Measurements from ENCODE around the gene MR1.

Gene MR1

GRCh38 chr1:181062836-181063428 is 29.1 kb downstream of the MR1 start:
- H3K9me3 Mint-ChIP-seq: peaks cover 10% of the 10 kb centered on the region
- H3K36me3 Mint-ChIP-seq (ENCODE audit: low read depth): peaks cover 28% of the 10 kb centered on the region
- peak overlapping the region; percentile 82 for H3K27ac Mint-ChIP-seq
- H3K4me1 Mint-ChIP-seq (ENCODE audit: low read depth): peaks cover 18% of the 10 kb centered on the region
- peak; percentile 31 for DNase-seq (ENCODE audit: low spot score)
- peak overlapping the region; percentile 67 for H3K4me3 Mint-ChIP-seq
- H3K27me3 Mint-ChIP-seq (ENCODE audit: low read depth): no peaks in the 10 kb centered on the region

DNA sequence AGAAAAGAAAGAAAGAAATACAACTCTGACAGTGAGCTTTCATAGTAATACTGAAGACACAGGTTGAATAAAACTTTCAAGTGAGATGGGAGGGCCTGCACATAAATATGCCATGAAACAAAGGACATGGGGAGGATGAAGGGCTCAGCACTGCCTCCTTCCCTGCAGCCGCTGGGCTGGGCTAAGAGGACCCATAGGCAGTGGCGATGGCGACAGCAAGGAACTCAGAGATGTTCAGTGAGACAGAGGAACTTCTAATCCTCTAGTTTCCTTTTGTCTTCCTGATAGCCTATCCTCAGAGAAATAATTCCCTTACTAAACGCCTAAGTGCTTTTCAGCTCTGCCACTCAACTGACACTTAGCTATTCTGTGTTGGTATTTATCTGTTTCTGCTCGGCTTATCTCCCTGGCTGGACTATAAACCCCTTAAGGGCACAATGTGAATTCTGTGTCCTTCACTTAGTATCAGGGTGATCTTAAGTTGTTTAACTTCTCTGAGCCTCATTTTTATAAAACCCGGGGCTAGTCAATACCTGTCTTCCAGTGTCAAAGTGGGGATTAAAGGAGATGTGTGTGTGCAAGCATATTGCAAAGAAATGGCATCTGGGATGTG is 30.3 kb downstream of the MR1 start:
- peaks cover 7% of the 10 kb centered on the region for H3K9me3 Mint-ChIP-seq
- peaks cover 3% of the 10 kb centered on the region for H3K27me3 Mint-ChIP-seq (ENCODE audit: low read depth)
- H3K4me1 Mint-ChIP-seq (ENCODE audit: low read depth): peaks cover 16% of the 10 kb centered on the region
- no peak overlapping the region for H3K4me3 Mint-ChIP-seq
- H3K36me3 Mint-ChIP-seq (ENCODE audit: low read depth): peaks cover 17% of the 10 kb centered on the region
- DNase-seq (ENCODE audit: low spot score): no peak
- H3K27ac Mint-ChIP-seq: no peak overlapping the region

- Mint-ChIP-seq H3K36me3 (ENCODE audit: low read depth) (peaks cover 11% of the 10 kb centered on the region), H3K9me3 (peaks cover under 1% of the 10 kb centered on the region), H3K27ac (no peak overlapping the region), H3K27me3 (ENCODE audit: low read depth) (peaks cover 3% of the 10 kb centered on the region), H3K4me1 (ENCODE audit: low read depth) (peaks cover 16% of the 10 kb centered on the region), H3K4me3 (no peak overlapping the region)
- DNase-seq (ENCODE audit: low spot score): no peak
Observed at GRCh38 chr1:181064702-181065101, 30.9 kb downstream of the MR1 start.

- H3K27ac Mint-ChIP-seq: no peak overlapping the region
- H3K9me3 Mint-ChIP-seq: no peaks in the 10 kb centered on the region
- H3K4me1 Mint-ChIP-seq (ENCODE audit: low read depth): peaks cover 5% of the 10 kb centered on the region
- no peak for DNase-seq (ENCODE audit: low spot score)
- no peaks in the 10 kb centered on the region for H3K36me3 Mint-ChIP-seq (ENCODE audit: low read depth)
- no peak overlapping the region for H3K4me3 Mint-ChIP-seq
- H3K27me3 Mint-ChIP-seq (ENCODE audit: low read depth): peaks cover 8% of the 10 kb centered on the region
Observed at GRCh38 chr1:181073638-181074037, 39.9 kb downstream of the MR1 start.

DNA sequence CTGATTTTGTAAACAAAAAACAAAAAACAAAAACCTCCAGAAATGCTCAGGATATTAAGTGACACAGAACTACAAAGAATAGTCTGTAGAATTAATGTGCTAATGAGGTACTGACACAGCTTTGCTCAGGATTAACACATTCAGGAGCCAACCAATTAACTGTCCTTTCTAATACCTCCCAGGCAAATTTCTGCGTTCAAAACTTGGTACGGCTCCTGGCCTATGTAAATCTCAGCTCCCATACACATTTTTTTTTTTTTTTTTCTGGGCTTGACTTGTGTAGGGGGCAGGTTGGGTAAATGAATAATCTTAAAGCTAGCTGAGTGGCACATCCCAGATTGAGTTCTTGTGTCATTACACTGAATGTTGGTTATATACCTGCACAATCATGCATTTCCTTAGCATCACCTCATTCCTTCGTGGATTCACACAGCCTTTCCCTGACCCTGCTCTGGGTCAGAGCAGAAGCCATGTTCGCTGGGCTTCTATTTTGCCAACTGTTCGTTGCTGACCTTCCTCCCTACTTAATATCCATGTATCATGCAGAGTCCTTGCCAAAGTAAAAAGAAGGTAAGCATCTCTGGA is 42.1 kb downstream of the MR1 start:
- H3K4me1 Mint-ChIP-seq (ENCODE audit: low read depth): peaks cover 18% of the 10 kb centered on the region
- H3K4me3 Mint-ChIP-seq: no peak overlapping the region
- no peak for DNase-seq (ENCODE audit: low spot score)
- H3K27ac Mint-ChIP-seq: no peak overlapping the region
- H3K36me3 Mint-ChIP-seq (ENCODE audit: low read depth): no peaks in the 10 kb centered on the region
- H3K9me3 Mint-ChIP-seq: no peaks in the 10 kb centered on the region
- H3K27me3 Mint-ChIP-seq (ENCODE audit: low read depth): peaks cover 4% of the 10 kb centered on the region

- no peaks in the 10 kb centered on the region for H3K36me3 Mint-ChIP-seq (ENCODE audit: low read depth)
- peaks cover 20% of the 10 kb centered on the region for H3K4me1 Mint-ChIP-seq (ENCODE audit: low read depth)
- H3K4me3 Mint-ChIP-seq: no peak overlapping the region
- DNase-seq (ENCODE audit: low spot score): no peak
- peaks cover 4% of the 10 kb centered on the region for H3K27me3 Mint-ChIP-seq (ENCODE audit: low read depth)
- H3K9me3 Mint-ChIP-seq: no peaks in the 10 kb centered on the region
- no peak overlapping the region for H3K27ac Mint-ChIP-seq
Observed at GRCh38 chr1:181076852-181077251, 43.1 kb downstream of the MR1 start.

DNA sequence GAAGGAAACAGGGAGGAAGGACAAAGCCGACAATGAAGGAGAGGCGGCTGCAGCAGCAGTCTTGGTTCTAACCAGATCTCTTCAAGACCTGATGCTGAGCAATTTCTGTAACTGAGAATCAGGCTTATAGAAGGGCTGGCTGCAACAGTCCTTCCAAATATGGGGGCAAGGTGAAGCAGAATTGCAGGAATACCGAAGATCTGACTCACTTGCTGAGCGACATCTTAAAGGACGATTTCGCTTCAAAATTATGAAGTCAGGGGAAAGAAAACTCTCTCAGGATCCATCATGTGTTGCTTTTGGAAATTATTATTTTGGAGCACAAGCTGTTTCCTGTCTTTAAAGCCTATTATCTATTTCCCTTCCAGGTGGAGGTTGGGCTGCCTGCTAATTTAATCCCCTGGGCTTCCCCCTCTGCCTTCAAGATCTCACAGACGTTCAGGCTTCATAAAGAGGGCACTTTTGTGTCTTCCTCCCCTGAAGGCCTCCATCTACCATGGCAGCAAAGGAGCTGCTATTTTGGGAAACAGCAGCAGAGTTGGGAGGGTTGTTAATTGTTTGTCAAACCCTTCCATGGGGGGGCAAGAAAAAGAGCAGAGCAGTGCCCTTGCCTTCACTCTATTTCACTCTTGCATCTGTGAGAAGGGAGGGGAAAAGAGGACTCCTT is 43.9 kb downstream of the MR1 start:
- Mint-ChIP-seq H3K4me3 (no peak overlapping the region), H3K9me3 (no peaks in the 10 kb centered on the region), H3K4me1 (ENCODE audit: low read depth) (peaks cover 20% of the 10 kb centered on the region), H3K36me3 (ENCODE audit: low read depth) (no peaks in the 10 kb centered on the region), H3K27me3 (ENCODE audit: low read depth) (peaks cover 4% of the 10 kb centered on the region), H3K27ac (no peak overlapping the region)
- no peak for DNase-seq (ENCODE audit: low spot score)

- Mint-ChIP-seq H3K4me3 (peak overlapping the region; percentile 8), H3K27me3 (ENCODE audit: low read depth) (peaks cover 4% of the 10 kb centered on the region), H3K4me1 (ENCODE audit: low read depth) (peaks cover 26% of the 10 kb centered on the region), H3K9me3 (no peaks in the 10 kb centered on the region), H3K36me3 (ENCODE audit: low read depth) (no peaks in the 10 kb centered on the region), H3K27ac (no peak overlapping the region)
- DNase-seq (ENCODE audit: low spot score): no peak
Observed at GRCh38 chr1:181079382-181079781, 45.6 kb downstream of the MR1 start.

DNA sequence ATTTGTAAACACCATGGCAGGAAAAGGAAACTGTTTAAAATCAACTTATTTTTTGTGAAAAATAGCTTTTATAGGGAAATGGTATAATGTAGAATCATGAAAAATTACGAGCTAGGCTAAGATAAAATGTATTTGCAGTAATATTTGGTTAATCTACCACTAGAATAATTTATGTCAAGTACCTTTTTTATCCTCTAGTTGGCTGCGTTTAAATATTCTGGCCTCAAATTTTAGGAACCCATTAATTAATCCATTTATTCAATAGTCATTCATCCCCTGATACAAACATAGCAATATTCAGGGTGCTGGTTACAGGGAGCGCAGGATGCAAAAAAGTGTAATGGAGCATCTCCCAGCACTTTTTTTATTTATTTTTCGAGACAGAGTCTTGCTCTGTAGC is 46.1 kb downstream of the MR1 start:
- Mint-ChIP-seq H3K27me3 (ENCODE audit: low read depth) (peaks cover 2% of the 10 kb centered on the region), H3K4me3 (peak overlapping the region; percentile 8), H3K36me3 (ENCODE audit: low read depth) (no peaks in the 10 kb centered on the region), H3K9me3 (no peaks in the 10 kb centered on the region), H3K27ac (no peak overlapping the region), H3K4me1 (ENCODE audit: low read depth) (peaks cover 28% of the 10 kb centered on the region)
- no peak for DNase-seq (ENCODE audit: low spot score)

- no peak for DNase-seq (ENCODE audit: low spot score)
- H3K9me3 Mint-ChIP-seq: no peaks in the 10 kb centered on the region
- H3K4me3 Mint-ChIP-seq: no peak overlapping the region
- H3K4me1 Mint-ChIP-seq (ENCODE audit: low read depth): peaks cover 30% of the 10 kb centered on the region
- peaks cover 2% of the 10 kb centered on the region for H3K27me3 Mint-ChIP-seq (ENCODE audit: low read depth)
- H3K36me3 Mint-ChIP-seq (ENCODE audit: low read depth): no peaks in the 10 kb centered on the region
- no peak overlapping the region for H3K27ac Mint-ChIP-seq
Observed at GRCh38 chr1:181080556-181080955, 46.8 kb downstream of the MR1 start.

DNA sequence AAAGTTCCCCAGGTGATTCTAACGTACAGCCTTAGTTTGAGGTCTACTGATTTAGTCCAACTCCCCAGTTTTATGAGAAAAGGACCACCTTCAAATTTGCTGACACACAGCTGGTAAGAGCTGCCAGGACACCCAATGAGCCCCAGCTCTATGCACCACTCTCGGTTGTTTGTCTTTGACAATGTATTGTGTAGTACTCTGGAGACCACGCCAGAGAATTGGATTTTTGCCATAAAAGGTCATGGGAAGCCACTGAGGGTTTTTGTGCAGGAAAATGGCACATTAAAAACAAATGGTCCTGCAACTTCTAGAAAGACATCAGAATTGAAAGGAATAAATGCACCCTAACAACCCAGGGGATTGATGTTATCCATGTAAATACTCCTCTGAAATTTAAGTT is 47.6 kb downstream of the MR1 start:
- no peaks in the 10 kb centered on the region for H3K36me3 Mint-ChIP-seq (ENCODE audit: low read depth)
- peaks cover 2% of the 10 kb centered on the region for H3K27me3 Mint-ChIP-seq (ENCODE audit: low read depth)
- H3K27ac Mint-ChIP-seq: no peak overlapping the region
- peaks cover 32% of the 10 kb centered on the region for H3K4me1 Mint-ChIP-seq (ENCODE audit: low read depth)
- no peak for DNase-seq (ENCODE audit: low spot score)
- no peaks in the 10 kb centered on the region for H3K9me3 Mint-ChIP-seq
- H3K4me3 Mint-ChIP-seq: no peak overlapping the region

DNA sequence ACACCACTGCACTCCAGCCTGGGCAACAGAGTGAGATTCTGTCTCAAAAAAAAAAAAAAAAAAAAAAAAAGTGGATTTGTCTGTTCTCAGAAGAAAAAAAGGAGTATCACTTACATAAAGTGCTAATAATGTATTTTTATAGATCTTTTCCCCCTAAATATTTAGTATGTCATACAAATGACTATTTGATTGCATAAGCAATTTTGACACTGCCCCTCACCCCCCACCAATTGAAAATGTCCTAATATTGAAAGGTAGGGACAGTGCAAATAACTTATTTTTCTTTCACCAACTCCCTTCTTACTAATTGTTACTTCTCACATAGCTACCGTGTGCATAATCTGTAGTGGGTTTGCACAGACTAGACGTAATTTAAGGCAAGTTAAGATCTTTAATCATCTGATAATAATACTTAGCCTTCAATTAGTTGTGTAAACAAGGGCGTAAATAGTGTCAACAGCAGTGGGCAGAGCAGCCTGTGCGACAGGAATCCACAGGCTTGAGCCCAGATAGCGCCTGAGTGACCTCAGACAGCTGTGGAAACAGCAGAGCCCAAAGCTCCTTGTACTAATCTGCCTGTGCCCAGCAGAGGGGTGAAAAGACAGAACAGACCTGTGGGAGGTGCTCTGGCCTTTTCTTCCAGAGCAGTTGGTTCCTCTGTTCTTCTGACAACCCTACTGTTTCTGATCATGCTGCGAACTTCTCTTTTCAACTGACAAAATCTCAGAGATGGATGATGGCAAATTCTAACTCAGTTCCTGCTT is 50.2 kb downstream of the MR1 start:
- Mint-ChIP-seq H3K4me3 (no peak overlapping the region), H3K36me3 (ENCODE audit: low read depth) (peaks cover 3% of the 10 kb centered on the region), H3K27ac (no peak overlapping the region), H3K9me3 (no peaks in the 10 kb centered on the region), H3K4me1 (ENCODE audit: low read depth) (peaks cover 41% of the 10 kb centered on the region), H3K27me3 (ENCODE audit: low read depth) (peaks cover 2% of the 10 kb centered on the region)
- peak; percentile 46 for DNase-seq (ENCODE audit: low spot score)

DNA sequence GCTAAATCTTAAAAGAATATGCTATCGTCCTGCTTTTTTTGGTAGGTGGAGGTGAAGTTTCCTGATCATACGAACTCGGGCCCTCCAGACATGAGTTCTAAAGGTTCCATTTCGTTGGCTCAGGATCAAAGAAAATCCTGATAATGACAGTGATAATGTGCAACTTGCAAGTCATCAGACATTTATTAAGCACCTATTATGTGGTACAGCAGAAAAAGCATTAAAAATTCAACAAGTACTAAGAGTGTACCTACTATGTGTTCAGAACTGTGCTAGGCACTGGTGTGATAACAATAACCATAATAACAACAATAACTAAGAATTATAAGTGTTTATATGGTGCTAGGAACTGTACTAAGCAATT is 50.8 kb downstream of the MR1 start:
- Mint-ChIP-seq H3K9me3 (no peaks in the 10 kb centered on the region), H3K27me3 (ENCODE audit: low read depth) (peaks cover 2% of the 10 kb centered on the region), H3K4me1 (ENCODE audit: low read depth) (peaks cover 36% of the 10 kb centered on the region), H3K4me3 (no peak overlapping the region), H3K36me3 (ENCODE audit: low read depth) (peaks cover 5% of the 10 kb centered on the region), H3K27ac (no peak overlapping the region)
- DNase-seq (ENCODE audit: low spot score): no peak

DNA sequence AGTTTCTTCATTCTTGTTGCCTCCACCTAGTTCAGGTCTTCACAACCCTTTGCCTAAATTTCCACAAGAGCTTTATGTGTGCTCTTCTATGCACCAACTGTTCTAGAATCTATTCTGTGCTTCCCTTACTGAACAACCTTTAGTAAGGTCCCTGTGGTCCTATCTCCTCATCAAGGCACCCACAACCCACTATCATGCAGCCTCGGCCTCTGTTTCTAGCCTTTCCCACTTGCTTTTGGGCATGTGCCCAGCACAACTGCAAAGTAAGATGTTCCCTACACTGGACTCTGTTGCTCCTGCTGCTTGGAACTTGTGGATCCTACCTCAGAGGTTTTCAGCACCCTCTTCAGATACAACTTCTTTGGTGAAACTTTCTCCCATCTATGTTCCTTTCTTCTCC is 52.3 kb downstream of the MR1 start:
- H3K27me3 Mint-ChIP-seq (ENCODE audit: low read depth): peaks cover 2% of the 10 kb centered on the region
- no peaks in the 10 kb centered on the region for H3K9me3 Mint-ChIP-seq
- H3K36me3 Mint-ChIP-seq (ENCODE audit: low read depth): peaks cover 20% of the 10 kb centered on the region
- H3K27ac Mint-ChIP-seq: no peak overlapping the region
- H3K4me3 Mint-ChIP-seq: no peak overlapping the region
- H3K4me1 Mint-ChIP-seq (ENCODE audit: low read depth): peaks cover 31% of the 10 kb centered on the region
- no peak for DNase-seq (ENCODE audit: low spot score)

Measured in T-helper 2 cell treated with Interferon-gamma antibody and Interleukin-4, amounts not matched to agents 5 μg/mL and 100 μg/mL, for 36 hours (primary cell).